G401 (cell line): ENCODE measurements around the gene SNCAIP. TPM values are rescaled to one million over a fixed set of nuclear protein-coding genes. Genes with fewer than 3 reads are reported as not detected.

ENCODE experiments used
- DNase-seq: peaks from one replicate; pipeline ENCODE4 v3.0.0-alpha.2; 2015; ENCODE audit warnings: low spot score
- in situ Hi-C: cut with HindIII; loops from 2 replicates; pipeline ENCODE4 v1.10.0; 2016; ENCODE audit warnings: low sequenced_read_pairs, mixed read lengths
- total RNA-seq: library from RNA; depleted of rRNA; stranded (reverse); fragments of >200 nt; shearing (Covaris generic); gene quantifications from 2 replicates; pipeline ENCODE4 v1.2.3, GENCODE V29; 2014

SNCAIP gene
- total RNA-seq, 1 experiment from 2014 or later, result not detected

DNA sequence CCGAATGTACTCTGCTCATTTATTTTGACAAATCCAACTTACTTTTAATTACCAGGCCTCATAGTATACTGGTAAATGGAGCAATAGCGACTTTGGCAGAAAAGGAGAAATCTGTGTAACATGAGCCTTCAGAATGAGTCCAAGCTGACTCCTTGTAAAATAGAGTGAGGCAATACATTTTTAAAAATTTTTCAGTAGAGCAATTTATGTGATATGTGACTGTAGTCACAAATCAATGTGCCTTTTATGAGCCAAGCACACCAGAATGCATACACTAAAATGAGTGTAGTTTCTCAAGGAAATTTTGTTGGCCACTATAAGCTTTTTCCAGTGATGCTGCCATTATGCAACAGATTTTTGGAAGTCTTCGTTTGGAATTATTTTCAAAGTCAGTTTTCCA lies 73.8 kb downstream of the SNCAIP start:
- peak; percentile 10 for DNase-seq
- in situ Hi-C loops, result no loop called here

DNA sequence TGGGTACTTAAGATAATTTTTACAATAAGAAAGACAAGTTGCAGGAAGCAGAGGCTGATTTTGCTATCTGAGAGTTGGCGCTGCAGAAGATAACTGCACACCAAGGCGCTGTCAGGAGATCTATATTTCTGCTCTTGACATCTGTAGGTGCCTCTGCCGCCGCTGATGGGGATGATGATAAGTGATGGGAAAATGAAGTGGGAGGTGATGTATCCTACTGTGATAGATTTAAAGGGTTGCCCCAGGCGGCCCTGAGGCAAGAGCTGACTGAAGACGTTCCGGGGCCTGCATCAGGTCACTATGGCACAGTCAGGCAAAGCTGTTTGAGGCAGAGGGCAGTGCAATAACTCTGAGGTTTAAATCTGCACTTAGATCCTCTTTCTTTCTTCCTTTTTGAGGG lies 78.1 kb downstream of the SNCAIP start:
- DNase-seq, result no peak
- in situ Hi-C loops, result no loop called here

DNA sequence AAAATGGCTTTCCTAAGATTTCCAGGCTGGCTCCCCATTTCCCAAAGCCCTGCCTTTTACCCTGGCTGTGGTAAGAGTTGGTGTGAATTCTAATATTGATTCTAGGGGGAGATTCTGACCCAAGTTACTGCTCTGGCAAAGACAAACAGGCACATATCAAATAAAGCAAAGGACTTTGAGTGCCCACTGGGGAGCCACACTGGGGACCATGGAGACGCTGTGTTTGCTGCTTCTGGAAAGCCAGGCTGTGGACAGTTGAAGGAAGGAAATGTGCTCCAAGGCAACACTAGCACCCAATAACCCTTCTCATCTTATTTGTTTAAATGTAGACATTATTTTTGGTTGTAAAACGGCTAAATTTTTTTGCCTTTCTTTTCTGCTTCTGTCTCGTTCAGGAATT lies 78.7 kb downstream of the SNCAIP start:
- no peak for DNase-seq
- in situ Hi-C loops, result no loop called here

DNA sequence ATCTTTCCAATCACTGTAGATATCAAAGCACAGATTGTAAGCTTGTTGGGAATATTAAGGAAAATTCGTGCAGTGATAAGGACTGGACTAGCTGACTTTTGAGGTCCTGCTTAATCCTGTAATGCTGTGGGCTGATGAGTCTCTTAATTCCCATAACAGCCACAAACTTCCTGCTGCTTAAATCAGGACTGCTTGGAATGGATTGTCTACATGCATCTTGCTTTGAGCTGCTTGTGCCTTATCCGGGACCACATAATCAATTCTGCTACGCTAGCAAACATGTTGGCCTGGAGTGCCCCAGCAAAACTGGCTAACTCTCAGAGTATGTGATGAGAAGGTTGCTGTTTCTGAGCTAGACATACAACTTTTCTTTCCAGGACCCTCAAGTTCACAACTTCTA lies 79.6 kb downstream of the SNCAIP start:
- DNase-seq, result no peak
- in situ Hi-C loops, result no loop called here

DNA sequence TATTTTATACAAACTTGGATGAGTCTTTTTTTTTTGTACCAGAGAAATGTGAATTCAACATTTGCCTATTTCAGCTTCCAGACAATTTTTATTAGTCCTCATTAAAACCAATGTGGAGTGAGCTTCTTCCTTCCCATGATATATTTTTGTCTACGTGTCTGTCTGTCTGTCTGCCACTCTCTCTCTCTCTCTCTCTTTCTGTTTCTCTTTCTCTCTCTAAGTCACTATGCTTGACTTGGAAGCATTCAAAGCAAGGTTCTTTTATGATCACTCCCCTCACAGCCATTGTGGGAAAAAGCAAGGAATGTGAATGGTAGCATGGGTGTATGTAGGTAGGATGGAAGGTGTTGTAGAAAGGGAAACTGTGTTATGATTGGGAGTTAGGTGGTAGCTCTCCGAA lies 80.2 kb downstream of the SNCAIP start:
- no peak for DNase-seq
- in situ Hi-C loops, result no loop called here

DNA sequence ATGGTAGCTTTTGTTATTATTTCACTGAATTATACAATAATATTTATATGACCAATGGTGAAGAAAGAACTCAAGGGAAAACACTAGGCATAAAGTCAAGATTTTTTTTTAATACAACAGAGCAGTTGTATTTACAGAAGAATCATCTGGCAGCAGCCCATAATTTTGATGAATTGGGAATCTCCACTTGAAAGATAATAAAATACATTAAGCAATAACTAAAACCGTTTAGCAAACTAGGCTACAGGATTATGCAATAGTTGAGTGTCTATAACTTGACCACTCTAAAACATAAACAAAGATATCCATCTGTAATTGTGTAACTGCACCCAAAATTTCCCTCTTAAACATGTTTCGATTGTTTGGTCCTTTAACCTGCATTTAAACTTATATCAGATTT lies 80.8 kb downstream of the SNCAIP start:
- DNase-seq, result no peak
- in situ Hi-C loops, result no loop called here

DNA sequence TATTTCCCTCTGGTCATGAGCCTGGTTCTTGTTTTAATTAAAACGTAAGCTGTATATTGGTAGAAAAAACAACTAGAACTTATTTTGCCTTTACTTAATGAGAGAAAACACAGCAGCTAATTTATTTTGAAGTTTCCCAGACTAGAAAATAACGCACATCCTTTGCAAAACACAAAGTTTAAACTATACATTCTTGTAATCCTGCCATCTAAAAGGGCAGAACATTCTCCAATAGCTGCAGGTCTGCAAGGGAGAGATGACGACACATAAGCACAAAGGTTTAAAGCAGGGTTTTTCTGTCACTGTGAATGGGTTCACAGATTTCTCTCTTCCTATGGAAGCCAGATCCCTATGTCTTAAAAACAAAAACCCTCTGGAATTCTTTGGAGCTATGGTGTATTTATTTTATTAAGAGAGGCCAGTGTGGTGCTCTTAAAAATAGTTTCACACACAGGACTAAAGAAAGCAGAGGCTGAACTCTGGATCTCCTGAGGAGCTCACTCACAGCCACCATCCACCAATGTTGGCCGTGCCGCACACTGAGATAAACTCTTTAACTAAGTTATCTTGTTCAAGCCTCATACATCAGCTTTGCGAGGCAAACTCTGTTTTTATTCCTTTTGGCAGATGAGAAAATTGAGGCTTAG lies 82.4 kb downstream of the SNCAIP start:
- DNase-seq, result no peak
- in situ Hi-C loops, result no loop called here

DNA sequence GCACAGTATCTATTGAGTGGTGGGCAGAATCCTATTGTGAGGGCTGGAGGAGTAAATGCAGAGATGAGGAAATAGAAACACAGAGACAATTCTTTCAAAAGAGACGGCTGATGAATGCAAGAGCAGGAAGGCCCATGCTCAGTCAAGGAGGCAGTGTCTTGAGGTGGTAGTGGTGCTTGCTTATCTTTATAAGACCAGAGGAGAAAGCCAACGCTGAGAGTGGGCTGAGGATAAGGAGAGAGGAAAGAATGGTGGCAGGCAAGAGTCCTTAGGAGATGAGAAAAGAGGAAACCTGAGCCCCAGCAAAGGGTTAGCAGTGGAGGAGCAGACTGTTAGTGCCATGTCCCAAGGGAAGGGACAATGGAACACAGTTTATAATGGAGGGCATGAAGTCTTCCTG lies 86.0 kb downstream of the SNCAIP start:
- in situ Hi-C loops, result no loop called here
- DNase-seq, result no peak

DNA sequence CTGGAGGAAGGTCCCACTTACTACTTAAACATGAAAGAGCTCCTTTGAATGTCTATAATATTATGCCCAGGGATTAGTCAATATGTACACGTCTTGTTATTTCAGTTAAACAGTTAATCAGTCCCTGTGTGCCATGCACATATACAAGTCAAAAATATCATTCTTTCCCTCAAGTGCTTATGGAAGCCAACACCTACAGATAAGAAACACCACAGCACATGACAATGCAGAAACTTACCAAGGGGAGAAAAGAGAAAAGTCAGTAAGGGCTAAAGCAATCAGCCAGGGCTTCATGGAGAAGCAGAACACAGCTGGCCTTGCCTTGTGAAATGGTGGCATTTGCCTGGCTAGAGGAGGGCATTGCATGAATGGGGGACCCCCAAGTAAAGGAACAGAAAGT lies 88.3 kb downstream of the SNCAIP start:
- DNase-seq, result no peak
- in situ Hi-C loops, result no loop called here

DNA sequence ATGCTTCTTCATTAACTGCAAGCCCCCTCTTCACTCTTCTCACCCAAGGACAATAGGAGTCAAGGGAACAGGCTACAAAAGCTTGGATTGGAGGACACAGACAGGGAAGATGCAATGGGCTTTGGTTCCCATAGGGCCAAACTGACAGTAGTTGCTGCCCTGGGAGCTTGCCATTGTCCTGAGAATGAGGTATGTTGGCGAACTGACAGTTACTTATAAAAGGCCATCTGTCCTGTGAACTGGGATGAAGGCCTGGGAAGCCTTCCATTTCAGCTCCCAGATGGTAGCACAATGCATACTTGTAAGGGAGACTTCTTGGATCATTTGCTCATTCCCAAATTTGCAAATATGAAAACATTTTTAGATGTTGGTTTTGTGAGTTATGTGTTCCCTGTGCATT lies 88.9 kb downstream of the SNCAIP start:
- in situ Hi-C loops, result no loop called here
- peak; percentile 98 for DNase-seq

DNA sequence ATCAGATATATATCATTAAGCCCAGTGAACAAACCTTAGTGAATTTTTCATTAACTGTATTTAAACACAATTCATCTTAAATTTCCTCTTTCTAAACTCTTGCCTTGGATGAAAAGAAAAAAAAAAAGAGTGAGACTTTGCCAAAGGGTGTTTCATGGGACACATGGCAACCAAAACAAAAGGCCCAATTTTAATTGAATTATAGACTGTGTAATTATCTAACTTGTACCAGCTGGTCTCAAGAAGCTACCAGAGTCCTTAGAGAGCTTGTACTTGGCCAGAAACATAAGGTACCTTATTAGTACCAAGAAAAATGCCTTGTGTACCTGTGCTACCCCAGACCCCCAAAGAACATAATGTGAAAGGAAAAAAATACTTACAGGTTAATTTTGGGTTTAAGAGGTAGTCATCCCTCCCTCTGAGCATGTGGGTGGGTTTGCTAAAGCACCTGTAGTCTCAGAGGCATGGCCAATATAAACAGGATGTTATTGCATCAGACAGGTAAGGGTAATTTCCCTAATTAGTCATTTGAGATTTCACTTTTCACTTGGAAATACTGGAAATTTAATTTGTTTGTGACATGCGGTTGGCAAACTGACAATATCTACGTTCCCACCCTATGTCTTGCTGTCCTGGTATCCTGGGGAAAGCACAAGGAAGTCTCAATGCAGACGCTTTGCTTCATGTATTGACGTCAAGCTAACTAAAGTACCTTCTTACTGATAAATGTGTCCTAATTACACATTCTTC lies 90.1 kb downstream of the SNCAIP start:
- DNase-seq, result peak; percentile 85
- in situ Hi-C loops, result no loop called here

DNA sequence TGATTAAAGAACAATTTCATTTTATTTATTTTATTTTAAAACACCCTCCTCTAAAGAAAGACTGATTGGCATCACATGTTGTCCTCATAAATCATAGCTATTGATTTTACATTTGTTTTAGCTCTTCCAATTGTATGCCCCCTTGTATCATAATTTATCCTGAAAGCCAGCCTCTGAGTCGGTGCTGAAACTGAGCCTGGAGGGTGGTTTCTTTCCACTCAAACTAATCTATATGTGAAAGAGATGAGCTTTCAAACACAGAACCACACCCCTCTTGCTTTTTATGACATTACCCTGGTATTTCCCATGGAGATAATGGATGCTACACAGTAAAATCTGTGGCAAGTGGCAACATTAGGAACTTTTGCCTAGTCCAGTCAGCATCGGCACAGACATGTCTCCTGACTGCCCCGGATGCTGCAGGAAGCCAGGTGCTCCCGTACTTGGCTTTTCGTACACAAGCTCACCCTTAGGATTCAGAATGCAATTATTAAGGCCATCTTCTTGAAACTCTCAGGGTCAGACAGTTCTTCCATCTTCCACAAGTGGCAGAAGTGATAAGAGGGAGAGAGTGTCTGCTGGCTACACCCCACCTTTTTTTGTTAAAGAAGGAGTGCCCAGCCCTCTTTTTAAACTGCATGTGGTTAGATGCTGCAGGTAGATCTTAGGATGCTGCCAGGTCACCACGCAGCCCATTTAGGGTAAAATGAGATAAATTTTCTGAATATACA lies 91.1 kb downstream of the SNCAIP start:
- peak; percentile 67 for DNase-seq
- in situ Hi-C loops, result no loop called here

DNA sequence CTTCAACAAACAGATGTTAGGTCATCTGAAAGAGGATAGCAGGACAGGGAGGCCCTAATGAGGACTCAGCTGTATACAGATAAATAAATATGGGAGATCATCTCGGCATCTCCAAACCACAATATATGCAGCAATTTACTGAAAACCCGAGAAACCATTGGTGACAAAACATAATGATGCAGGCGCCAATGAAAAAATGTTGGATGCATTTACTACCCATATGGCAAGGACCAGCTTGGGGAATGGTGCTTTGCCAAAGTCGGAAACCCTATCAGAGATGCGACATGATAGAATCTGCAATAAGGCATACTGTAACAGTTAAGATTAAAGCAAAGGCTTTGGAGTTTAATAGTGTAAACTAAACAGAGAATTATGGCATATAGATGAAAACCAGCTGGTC lies 92.0 kb downstream of the SNCAIP start:
- peak; percentile 93 for DNase-seq
- in situ Hi-C loops, result no loop called here

DNA sequence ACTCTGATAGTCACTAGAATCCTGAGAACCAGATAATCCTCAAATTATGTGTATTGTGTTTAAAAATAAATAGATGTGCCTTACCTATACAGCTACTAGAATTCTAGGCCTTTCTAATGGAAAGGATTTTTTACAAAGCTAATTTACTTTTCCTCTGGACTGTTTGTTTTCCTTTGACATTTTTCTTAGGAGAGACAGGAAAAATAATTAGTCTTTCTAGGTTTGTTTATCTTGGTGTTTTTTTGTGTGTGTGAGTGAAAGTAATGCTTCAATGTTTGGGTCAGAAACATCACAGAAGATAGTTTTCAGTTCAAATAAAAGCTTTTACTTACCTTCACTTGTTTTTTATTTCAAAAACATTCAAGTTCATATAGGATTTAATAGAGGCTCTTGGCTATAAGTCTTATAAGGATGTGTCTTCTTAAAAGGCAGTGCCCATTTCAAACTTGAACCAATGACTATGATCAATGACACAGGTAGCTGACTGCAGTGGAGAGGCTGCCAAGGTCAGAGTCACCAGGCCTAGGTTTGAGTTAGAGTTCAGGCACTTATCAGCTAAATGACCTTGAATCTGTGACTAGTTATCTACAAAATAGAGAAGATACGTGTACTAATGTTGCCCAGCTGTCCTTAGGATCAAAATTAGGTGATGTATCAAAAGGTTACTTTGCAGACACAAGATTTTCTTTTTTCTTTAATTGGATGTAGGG lies 92.8 kb downstream of the SNCAIP start:
- in situ Hi-C loops, result no loop called here
- DNase-seq, result no peak

DNA sequence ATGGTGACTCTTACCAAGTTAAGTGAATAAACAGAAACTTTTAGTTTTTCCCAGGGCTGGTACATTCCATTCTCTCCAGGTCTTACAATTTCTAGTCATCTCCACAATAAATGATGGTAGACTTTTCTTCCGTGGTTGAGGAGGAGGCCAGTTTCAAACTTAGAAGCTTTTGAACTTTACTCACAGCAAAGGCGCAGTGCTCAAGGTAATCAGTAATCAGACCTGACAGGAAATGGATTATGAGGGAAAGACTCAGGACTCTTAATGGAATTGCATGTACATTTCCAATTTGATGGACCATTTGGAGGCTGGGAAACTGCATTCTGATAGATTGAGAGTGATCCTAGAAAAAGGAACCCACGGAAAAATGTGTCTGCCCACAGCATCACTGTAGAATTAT lies 93.7 kb downstream of the SNCAIP start:
- in situ Hi-C loops, result no loop called here
- DNase-seq, result no peak

DNA sequence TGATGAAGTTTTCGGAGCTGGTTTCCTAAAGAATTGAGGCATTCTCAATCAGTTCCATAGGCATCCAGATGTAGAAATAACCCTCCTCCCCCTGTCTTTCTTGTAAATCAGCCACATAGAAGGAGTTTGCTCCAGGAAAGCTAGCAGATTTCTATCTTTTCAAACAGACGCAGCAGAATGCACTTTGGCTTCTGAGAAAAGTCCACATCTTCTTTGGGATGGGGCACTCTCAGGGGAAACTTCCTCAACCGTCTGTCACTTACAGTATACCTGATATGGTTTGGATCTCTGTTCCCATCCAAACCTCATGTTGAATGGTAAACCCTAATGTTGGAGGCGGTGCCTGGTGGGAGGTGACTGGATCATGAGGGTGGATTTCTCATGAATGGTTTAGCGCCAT lies 94.1 kb downstream of the SNCAIP start:
- in situ Hi-C loops, result no loop called here

DNA sequence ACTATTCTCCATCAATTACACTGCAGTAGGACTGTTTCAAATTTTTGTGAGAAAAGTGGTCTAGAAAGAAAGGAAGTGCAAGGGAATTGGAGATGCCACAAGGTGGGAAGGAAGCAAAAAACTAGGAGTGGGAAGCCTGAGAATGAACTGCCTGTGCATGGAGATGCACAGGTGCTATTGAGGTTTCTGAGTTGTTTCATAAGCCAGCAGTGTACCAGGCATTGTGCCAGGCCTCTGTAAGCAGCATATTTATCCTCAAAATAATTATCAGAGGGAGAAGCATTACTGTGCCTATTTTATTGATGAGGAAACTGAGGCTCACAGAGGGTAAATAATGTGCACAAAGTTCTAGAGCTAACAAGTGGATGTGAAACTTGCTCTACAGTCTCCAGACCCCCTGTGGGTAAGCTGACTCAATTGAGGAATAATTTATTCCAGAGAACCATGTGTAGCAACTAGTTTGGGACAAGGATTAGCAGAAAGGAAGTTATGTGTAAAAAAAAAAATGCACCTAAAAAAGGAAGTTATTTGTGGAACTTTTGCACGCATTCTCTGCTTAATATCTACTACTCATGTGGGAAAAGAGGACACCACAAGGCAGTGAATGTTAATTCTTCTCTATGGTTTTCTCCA lies 96.7 kb downstream of the SNCAIP start:
- in situ Hi-C loops, result no loop called here
- DNase-seq, result peak; percentile 64

More for the DNA sequence above, 94.1 kb downstream of the SNCAIP start:
- DNase-seq, result no peak

DNA sequence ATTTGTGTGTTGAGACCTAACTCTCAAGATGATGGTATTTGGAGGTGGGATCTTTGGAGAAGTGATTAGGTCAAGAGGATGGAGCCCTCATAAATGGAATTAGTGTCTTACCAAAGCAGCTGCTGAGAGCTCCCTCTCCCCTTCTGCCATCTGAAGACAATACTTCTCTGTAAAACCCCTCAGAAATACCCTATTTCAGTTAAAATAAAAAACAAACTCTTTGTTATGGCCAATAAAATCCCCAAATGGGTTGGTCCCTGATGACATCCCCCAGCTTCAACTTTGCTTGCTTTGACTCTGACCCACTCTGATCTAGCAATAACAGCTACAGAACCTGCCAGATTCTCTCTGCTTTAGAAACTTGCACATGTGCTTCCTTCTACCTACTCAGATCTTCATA lies 100.9 kb downstream of the SNCAIP start:
- in situ Hi-C loops, result no loop called here
- no peak for DNase-seq

DNA sequence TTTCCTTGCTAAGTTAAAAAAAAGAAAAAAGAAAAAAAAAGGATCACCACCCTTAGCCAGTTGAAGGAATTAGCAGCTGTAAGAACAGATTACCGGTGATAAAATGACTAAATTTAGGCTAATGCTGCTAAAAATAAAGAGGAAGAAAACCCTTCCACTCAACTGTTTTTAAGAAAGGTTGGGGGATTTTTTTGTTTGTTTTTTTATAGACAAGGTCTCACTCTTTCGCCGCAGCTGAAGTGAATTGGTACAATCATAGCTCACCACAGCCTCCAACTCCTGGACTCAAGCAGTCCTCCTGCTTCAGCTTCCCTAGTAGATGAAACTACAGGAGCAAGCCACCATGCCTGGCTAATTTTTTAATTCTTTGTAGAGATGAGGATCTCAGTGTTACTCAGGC lies 101.7 kb downstream of the SNCAIP start:
- in situ Hi-C loops, result no loop called here
- DNase-seq, result no peak
